Esophagus muscularis mucosa (tissue), 4 donors: Measurements from ENCODE around the gene MYH14. TPM values are rescaled to one million over a fixed set of nuclear protein-coding genes. Genes with fewer than 3 reads are reported as not detected.
"Not testable (repeated sequence)": the region's sequence is repeated elsewhere in the genome, so short reads cannot be mapped to it uniquely, and the experiment has no call there.

ENCODE experiments used
- DNase-seq: peaks from one replicate; pipeline ENCODE4 v3.0.0-alpha.2; 2017; ENCODE audit errors: extremely low spot score
- H3K27ac ChIP-seq, 4 donors: fragments of 200-600 bp; sonication (generic); replicated peaks in 1 of 4; 1 replicate in 3 of 4; 2 replicates in 1 of 4; pipeline ENCODE4 v1.5.1; 2016 to 2019; ENCODE audit warnings: mild to moderate bottlenecking in 1 of 4
- H3K27me3 ChIP-seq, 4 donors: fragments of 200-600 bp; sonication (generic); one replicate each; pipeline versions ENCODE4 v1.5.1 to v1.6.0; 2016 to 2019
- H3K36me3 ChIP-seq, 4 donors: fragments of 200-600 bp; sonication (generic); one replicate each; pipeline ENCODE4 v1.5.1; 2016 to 2019
- H3K4me1 ChIP-seq, 4 donors: fragments of 200-600 bp; sonication (generic); one replicate each; pipeline ENCODE4 v1.5.1; 2016 to 2019
- H3K4me3 ChIP-seq, 4 donors: fragments of 200-600 bp; sonication (generic); 1 replicate in 2 of 4; 2 replicates in 2 of 4; pipeline ENCODE4 v1.5.1; 2016 to 2019; ENCODE audit warnings: mild to moderate bottlenecking in 4 of 4, moderate library complexity in 1 of 4
- H3K9me3 ChIP-seq, 4 donors: fragments of 200-600 bp; sonication (generic); 1 replicate in 3 of 4; 2 replicates in 1 of 4; pipeline ENCODE4 v1.5.1; 2016 to 2019
- EP300 ChIP-seq: sonication (generic); formaldehyde crosslinking; IDR thresholded peaks from one replicate; pipeline ENCODE4 v1.6.1; 2017; ENCODE audit warnings: antibody characterized with exemption
- POLR2A ChIP-seq: fragments of 450-650 bp; IDR thresholded peaks from one replicate; pipeline ENCODE4 v1.6.1; 2017; ENCODE audit warnings: antibody characterized with exemption, moderate library complexity, mild to moderate bottlenecking, low read depth
- POLR2AphosphoS5 ChIP-seq, 2 donors: sonication (generic); formaldehyde crosslinking; IDR thresholded peaks; one replicate each; pipeline ENCODE4 v1.6.1; 2017; ENCODE audit warnings: antibody characterized with exemption in 2 of 2
- WGBS: methylation state at CpG from one replicate; pipeline ENCODE4 v1.1.5; 2018; 5-methylcytosine and 5-hydroxymethylcytosine counted together
- intact Hi-C: fragments of 100-400 bp; cut with DNase I; formaldehyde crosslinking; loops from one replicate; pipeline ENCODE4 v1.15.1; 2023
- total RNA-seq, 4 donors: library from RNA; depleted of rRNA; stranded (reverse); fragments of >200 nt; gene quantifications; one replicate each; pipeline versions ENCODE4 v1.1.0 to v1.2.1, GENCODE V29; 2016
- TF ChIP-seq, protein P1 (sequence below), 3 experiments: fragments of 200-600 bp in 2 of 3; fragments of 450-650 bp in 1 of 3; sonication (generic) in 2 of 3; IDR thresholded peaks; one replicate each; pipeline ENCODE4 v1.5.1; 2017 to 2019; ENCODE audit warnings: antibody characterized with exemption in 3 of 3, mild to moderate bottlenecking in 2 of 3, moderate library complexity in 1 of 3

MYH14 gene
- total RNA-seq, 4 donors from 2014 or later: 2.5 to 10.1 (median 5.3) TPM

DNA sequence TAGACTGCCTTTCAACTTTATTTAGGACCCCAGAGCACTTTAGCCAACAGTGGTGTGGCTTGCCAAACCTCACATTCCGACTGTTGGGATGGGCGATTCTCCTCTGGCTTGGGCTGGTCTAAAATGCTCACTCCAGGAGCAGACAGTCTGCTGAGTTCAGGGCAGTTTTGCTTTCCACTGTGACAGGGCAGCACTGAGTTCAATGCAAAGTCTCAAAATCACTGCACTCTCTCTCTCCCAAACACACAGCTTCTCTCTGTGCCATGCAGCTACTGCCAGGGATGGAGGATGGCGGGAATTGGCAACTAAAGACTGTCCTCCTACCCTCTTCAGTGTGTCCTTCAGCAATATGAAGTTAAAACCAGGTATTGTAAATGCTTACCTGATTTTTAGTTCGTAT, 148.8 kb downstream of the MYH14 start:
- Histone ChIP-seq H3K4me3 (no peak overlapping the region), H3K4me1 (peaks cover 0 to 2% (median 1%) of the 10 kb centered on the region in 4 donors), H3K27ac (no peak overlapping the region), H3K27me3 (peaks cover 0 to 4% (median 0%) of the 10 kb centered on the region in 4 donors), H3K36me3 (no peaks in the 10 kb centered on the region), H3K9me3 (no peaks in the 10 kb centered on the region)
- TF ChIP-seq POLR2AphosphoS5 (IDR thresholded peaks at IDR 0.05): no peak
- TF ChIP-seq POLR2A: no peak
- TF ChIP-seq, protein P1, sequence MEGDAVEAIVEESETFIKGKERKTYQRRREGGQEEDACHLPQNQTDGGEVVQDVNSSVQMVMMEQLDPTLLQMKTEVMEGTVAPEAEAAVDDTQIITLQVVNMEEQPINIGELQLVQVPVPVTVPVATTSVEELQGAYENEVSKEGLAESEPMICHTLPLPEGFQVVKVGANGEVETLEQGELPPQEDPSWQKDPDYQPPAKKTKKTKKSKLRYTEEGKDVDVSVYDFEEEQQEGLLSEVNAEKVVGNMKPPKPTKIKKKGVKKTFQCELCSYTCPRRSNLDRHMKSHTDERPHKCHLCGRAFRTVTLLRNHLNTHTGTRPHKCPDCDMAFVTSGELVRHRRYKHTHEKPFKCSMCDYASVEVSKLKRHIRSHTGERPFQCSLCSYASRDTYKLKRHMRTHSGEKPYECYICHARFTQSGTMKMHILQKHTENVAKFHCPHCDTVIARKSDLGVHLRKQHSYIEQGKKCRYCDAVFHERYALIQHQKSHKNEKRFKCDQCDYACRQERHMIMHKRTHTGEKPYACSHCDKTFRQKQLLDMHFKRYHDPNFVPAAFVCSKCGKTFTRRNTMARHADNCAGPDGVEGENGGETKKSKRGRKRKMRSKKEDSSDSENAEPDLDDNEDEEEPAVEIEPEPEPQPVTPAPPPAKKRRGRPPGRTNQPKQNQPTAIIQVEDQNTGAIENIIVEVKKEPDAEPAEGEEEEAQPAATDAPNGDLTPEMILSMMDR (IDR thresholded peaks at IDR 0.05): no peak
- no peak for TF ChIP-seq EP300
- DNase-seq: no peak
- intact Hi-C loops: no loop called here
- WGBS: 58% methylated on average over 4 of the region's 4 CpGs

DNA sequence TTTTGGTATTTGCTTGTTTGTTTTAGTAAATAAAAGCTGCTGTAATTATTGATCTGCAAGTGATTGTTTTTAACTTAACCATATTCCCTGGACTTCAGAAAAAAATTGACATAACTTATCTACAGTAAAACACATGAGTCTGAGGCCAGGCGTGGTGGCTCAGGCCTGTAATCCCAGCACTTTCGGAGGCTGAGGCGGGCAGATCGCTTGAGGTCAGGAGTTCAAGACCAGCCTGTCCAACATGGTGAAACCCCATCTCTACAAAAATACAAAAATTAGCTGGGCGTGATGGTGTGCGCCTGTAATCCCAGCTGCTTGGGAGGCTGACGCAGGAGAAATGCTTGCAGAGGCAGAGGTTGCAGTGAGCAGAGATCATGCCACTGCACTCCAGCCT, 150.1 kb downstream of the MYH14 start:
- H3K4me3 ChIP-seq, intact Hi-C loops, H3K36me3 ChIP-seq, DNase-seq, H3K9me3 ChIP-seq, H3K27me3 ChIP-seq, H3K27ac ChIP-seq: not testable (repeated sequence)
- WGBS: 92% methylated on average over 7 of the region's 7 CpGs
- H3K4me1 ChIP-seq: peaks cover 3 to 14% (median 12%) of the 10 kb centered on the region in 4 donors

DNA sequence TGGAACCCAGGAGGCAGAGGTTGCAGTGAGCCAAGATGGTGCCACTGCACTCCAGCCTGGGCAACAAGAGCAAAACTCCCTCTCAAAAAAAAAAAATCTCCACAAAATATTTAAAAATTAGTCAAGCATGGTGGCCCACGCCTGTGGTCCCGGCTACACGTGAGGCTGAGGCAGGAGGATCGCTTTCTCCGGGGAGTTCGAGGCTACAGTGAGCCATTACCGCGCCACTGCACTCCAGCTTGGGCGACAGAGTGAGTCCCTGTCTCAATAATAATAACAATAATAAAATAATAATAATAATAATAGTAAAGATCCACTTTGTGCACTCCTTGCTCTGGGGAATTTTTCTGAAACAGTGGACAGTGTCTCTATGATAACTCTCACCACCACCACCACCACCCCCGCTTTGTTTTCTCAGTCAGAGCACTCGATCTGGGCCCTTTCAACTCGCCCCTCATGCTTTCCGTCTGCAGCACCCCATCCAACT, 153.3 kb downstream of the MYH14 start:
- intact Hi-C loops: loop anchor here (5.0 kb wide), 1 partner anchor 426 kb away; no protein-coding TSS in a partner anchor
- TF ChIP-seq POLR2A (no peak), EP300 (no peak), POLR2AphosphoS5 (IDR thresholded peaks at IDR 0.05) (no peak)
- TF ChIP-seq, protein P1 (IDR thresholded peaks at IDR 0.05): no peak
- no peaks in the 10 kb centered on the region for H3K36me3 ChIP-seq
- H3K9me3 ChIP-seq: no peaks in the 10 kb centered on the region
- no peak for DNase-seq
- H3K27me3 ChIP-seq: no peaks in the 10 kb centered on the region
- peaks cover 3 to 17% (median 15%) of the 10 kb centered on the region in 4 donors for H3K4me1 ChIP-seq
- H3K27ac ChIP-seq: peak overlapping the region; percentile 75 to 87 (median 86)
- H3K4me3 ChIP-seq: peak overlapping the region in 3 of 4 donors; percentile 44 to 53 (median 52)
- WGBS: 37% methylated on average over 13 of the region's 13 CpGs

DNA sequence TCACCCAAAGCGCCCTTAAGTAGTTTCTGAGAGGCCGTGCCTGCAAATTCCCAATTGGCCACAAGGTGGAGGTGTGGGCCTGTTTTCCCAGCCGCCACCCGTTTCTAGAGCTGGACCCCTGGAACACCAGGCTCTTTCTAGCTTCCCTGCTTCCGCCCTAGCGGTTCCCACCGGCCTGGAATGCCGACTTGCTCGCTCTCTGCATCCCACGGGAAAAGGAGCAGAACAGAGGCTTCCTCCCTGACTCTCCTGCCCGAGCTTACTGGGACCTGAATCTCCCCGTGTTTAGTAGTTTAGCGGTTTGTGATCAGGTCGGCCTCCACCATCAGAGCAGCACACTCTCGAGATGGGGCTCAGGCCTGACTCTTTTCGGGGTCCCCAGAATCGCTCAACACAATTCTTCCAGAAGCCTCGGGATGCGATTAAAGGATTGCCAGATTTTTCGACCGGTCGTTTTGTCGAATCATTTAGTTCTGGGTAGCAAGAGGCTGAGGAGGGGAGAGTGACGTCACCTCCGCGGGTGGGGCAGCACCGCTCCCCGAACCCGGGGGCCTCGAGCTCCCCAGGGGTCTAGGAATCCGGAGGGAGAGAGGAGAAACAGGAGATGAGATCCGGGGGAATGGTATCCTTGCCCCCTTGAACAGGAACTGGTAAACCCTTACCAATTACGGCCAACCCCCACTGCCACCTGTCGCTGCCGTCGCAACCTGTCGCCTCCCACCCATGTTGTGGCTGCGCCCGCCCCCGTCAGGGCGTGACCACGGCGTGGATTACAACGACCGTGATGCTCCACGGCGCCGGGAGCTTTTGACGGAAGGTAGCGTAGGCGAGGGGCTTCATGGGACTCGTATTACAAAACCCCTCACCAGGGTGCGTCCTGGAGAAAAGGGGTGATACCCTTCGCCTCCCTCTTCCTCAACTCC, 154.0 kb downstream of the MYH14 start:
- peak overlapping the region; percentile 44 to 59 (median 52) for H3K4me3 ChIP-seq
- intact Hi-C loops: loop anchor here (5.0 kb wide), 1 partner anchor 425 kb away; no protein-coding TSS in a partner anchor
- H3K9me3 ChIP-seq: no peaks in the 10 kb centered on the region
- H3K36me3 ChIP-seq: no peaks in the 10 kb centered on the region
- H3K27ac ChIP-seq: peak overlapping the region; percentile 75 to 87 (median 86)
- 10% methylated on average over 48 of the region's 54 CpGs for WGBS
- no peaks in the 10 kb centered on the region for H3K27me3 ChIP-seq
- peak; percentile 94 for DNase-seq
- TF ChIP-seq POLR2AphosphoS5 (IDR thresholded peaks at IDR 0.05): peak; percentile 39 to 47
- no peak for TF ChIP-seq POLR2A
- TF ChIP-seq, protein P1 (IDR thresholded peaks at IDR 0.05): peak; percentile 88 to 91 (median 88)
- peaks cover 3 to 17% (median 15%) of the 10 kb centered on the region in 4 donors for H3K4me1 ChIP-seq
